ENCODE measurements around the gene DNAH10. TPM values are rescaled to one million over a fixed set of nuclear protein-coding genes. Genes with fewer than 3 reads are reported as not detected.
A peak's percentile ranks its signal among the peaks of the same experiment; 100 is the strongest.

Gene DNAH10
- total RNA-seq, 4 donors from 2014 or later = 0.14 to 0.20 TPM; not detected in 2

- H3K4me3 ChIP-seq = no peak overlapping the region
- H3K4me1 ChIP-seq = no peaks in the 10 kb centered on the region
- H3K27me3 ChIP-seq = no peaks in the 10 kb centered on the region
- intact Hi-C loops (cut with DNase I; ENCODE audit: low total_unique reads) (no loop called here), in situ Hi-C loops (cut with MboI; ENCODE audit: low pct_ligation_motif_present in 1 of 4, low pct_unique_long_range_greater_than_20kb in 1 of 4, low sequenced_read_pairs in 3 of 4) (no loop called here)
- peaks cover 0 to 12% (median 1%) of the 10 kb centered on the region in 4 donors for H3K36me3 ChIP-seq
- 76 to 90% methylated on average over 8 to 16 of the region's 16 CpGs for WGBS, 2 donors (ENCODE audit: low coverage in 1 of 2)
- TF ChIP-seq EP300 (IDR thresholded peaks at IDR 0.05; ENCODE audit: low read depth) = no peak
- peak in 2 of 5 experiments; percentile 12 for TF ChIP-seq CTCF (IDR thresholded peaks at IDR 0.05)
- TF ChIP-seq POLR2AphosphoS5 (IDR thresholded peaks at IDR 0.05) = no peak
- TF ChIP-seq POLR2A (IDR thresholded peaks at IDR 0.05) = no peak
- no peak for DNase-seq
- no peaks in the 10 kb centered on the region for H3K9me3 ChIP-seq
- no peak overlapping the region for H3K27ac ChIP-seq
These were observed 176.8 kb downstream of the DNAH10 start for GRCh38 chr12:123938679-123939480.

- Histone ChIP-seq H3K4me3 (no peak overlapping the region), H3K4me1 (no peaks in the 10 kb centered on the region), H3K36me3 (peaks cover 0 to 12% (median 1%) of the 10 kb centered on the region in 4 donors), H3K27ac (no peak overlapping the region), H3K9me3 (no peaks in the 10 kb centered on the region), H3K27me3 (no peaks in the 10 kb centered on the region)
- intact Hi-C loops (cut with DNase I; ENCODE audit: low total_unique reads) (no loop called here), in situ Hi-C loops (cut with MboI; ENCODE audit: low pct_ligation_motif_present in 1 of 4, low pct_unique_long_range_greater_than_20kb in 1 of 4, low sequenced_read_pairs in 3 of 4) (no loop called here)
- TF ChIP-seq POLR2A (IDR thresholded peaks at IDR 0.05) = no peak
- TF ChIP-seq EP300 (IDR thresholded peaks at IDR 0.05; ENCODE audit: low read depth) = no peak
- TF ChIP-seq CTCF (IDR thresholded peaks at IDR 0.05) = no peak
- no peak for TF ChIP-seq POLR2AphosphoS5 (IDR thresholded peaks at IDR 0.05)
- 87 to 100% methylated on average over 1 to 13 of the region's 16 CpGs for WGBS, 2 donors (ENCODE audit: low coverage in 1 of 2)
- DNase-seq = no peak
These were observed 177.9 kb downstream of the DNAH10 start for GRCh38 chr12:123939716-123940626.

GRCh38 chr12:123940627-123940966 lies 178.5 kb downstream of the DNAH10 start:
- Histone ChIP-seq H3K4me3 (no peak overlapping the region), H3K9me3 (no peaks in the 10 kb centered on the region), H3K4me1 (no peaks in the 10 kb centered on the region), H3K27ac (no peak overlapping the region), H3K36me3 (peaks cover 0 to 12% (median 1%) of the 10 kb centered on the region in 4 donors), H3K27me3 (no peaks in the 10 kb centered on the region)
- no peak for TF ChIP-seq CTCF (IDR thresholded peaks at IDR 0.05)
- no peak for TF ChIP-seq POLR2A (IDR thresholded peaks at IDR 0.05)
- TF ChIP-seq EP300 (IDR thresholded peaks at IDR 0.05; ENCODE audit: low read depth) = no peak
- TF ChIP-seq POLR2AphosphoS5 (IDR thresholded peaks at IDR 0.05) = no peak
- 96% methylated on average over 9 of the region's 9 CpGs; no CpG with 5 or more reads in 1 of the 2 donors for WGBS, 2 donors (ENCODE audit: low coverage in 1 of 2)
- intact Hi-C loops (cut with DNase I; ENCODE audit: low total_unique reads) (no loop called here), in situ Hi-C loops (cut with MboI; ENCODE audit: low pct_ligation_motif_present in 1 of 4, low pct_unique_long_range_greater_than_20kb in 1 of 4, low sequenced_read_pairs in 3 of 4) (no loop called here)
- DNase-seq = no peak

- no peaks in the 10 kb centered on the region for H3K9me3 ChIP-seq
- intact Hi-C loops (cut with DNase I; ENCODE audit: low total_unique reads) (loop anchor here (1.0 kb wide), 1 partner anchor 26 kb away; no protein-coding TSS in a partner anchor), in situ Hi-C loops (cut with MboI; ENCODE audit: low pct_ligation_motif_present in 1 of 4, low pct_unique_long_range_greater_than_20kb in 1 of 4, low sequenced_read_pairs in 3 of 4) (no loop called here)
- DNase-seq = no peak
- no peaks in the 10 kb centered on the region for H3K27me3 ChIP-seq
- TF ChIP-seq EP300 (IDR thresholded peaks at IDR 0.05; ENCODE audit: low read depth) (no peak), POLR2AphosphoS5 (IDR thresholded peaks at IDR 0.05) (no peak), POLR2A (IDR thresholded peaks at IDR 0.05) (no peak), CTCF (IDR thresholded peaks at IDR 0.05) (no peak)
- H3K4me3 ChIP-seq = no peak overlapping the region
- 90% methylated on average over 9 of the region's 9 CpGs; no CpG with 5 or more reads in 1 of the 2 donors for WGBS, 2 donors (ENCODE audit: low coverage in 1 of 2)
- no peaks in the 10 kb centered on the region for H3K4me1 ChIP-seq
- H3K36me3 ChIP-seq = peaks cover 0 to 12% (median 1%) of the 10 kb centered on the region in 4 donors
- H3K27ac ChIP-seq = no peak overlapping the region
These were observed 178.9 kb downstream of the DNAH10 start for GRCh38 chr12:123941000-123941399.
